Pancreas (tissue), 10 donors: ENCODE measurements around the gene MALRD1. TPM values are rescaled to one million over a fixed set of nuclear protein-coding genes. Genes with fewer than 3 reads are reported as not detected.

Source experiments
- ATAC-seq, 4 donors: fragments of 200-7000 bp; cut with Tn5 transposase; one replicate each; pipeline versions ENCODE4 v1.8.0 to v1.9.1; 2020; ENCODE audit warnings: mild to moderate bottlenecking in 4 of 4, moderate library complexity in 4 of 4
- DNase-seq, 6 donors: peaks; one replicate each; pipeline ENCODE4 v3.0.0-alpha.2; 2020
- FAIRE-seq: peaks from 2 replicates; lab custom pipeline; 2012; peaks lifted over from hg19 to GRCh38; lab: Jason Lieb, UNC
- H3K27ac ChIP-seq, 4 donors: fragments of 200-600 bp; sonication (generic); 1 replicate in 3 of 4; 2 replicates in 1 of 4; pipeline versions ENCODE4 v1.5.0 to v1.8.0; 2020
- H3K27me3 ChIP-seq, 4 donors: fragments of 200-600 bp; one replicate each; pipeline ENCODE4 v1.8.0; 2021
- H3K36me3 ChIP-seq, 3 donors: fragments of 200-600 bp; sonication (generic) in 1 of 3; one replicate each; pipeline versions ENCODE4 v1.5.0 to v1.8.0; 2020 to 2021
- H3K4me1 ChIP-seq, 3 donors: fragments of 200-600 bp; one replicate each; pipeline ENCODE4 v1.8.0; 2021
- H3K4me3 ChIP-seq, 4 donors: fragments of 200-600 bp; sonication (generic) in 2 of 4; one replicate each; pipeline versions ENCODE4 v1.5.0 to v1.8.0; 2020 to 2021
- H3K9me3 ChIP-seq, 4 donors: fragments of 200-600 bp; one replicate each; pipeline ENCODE4 v1.8.0; 2021
- CTCF ChIP-seq, 4 donors: fragments of 200-600 bp; sonication (generic) in 3 of 4; IDR thresholded peaks; one replicate each; pipeline versions ENCODE4 v1.5.0 to v1.8.0; 2021; ENCODE audit warnings: antibody characterized with exemption in 4 of 4
- WGBS, 2 donors: extraction: QIAGEN DNeasy Blood & Tissue Kit; methylation state at CpG; one replicate each; pipeline ENCODE4 v1.1.7; 2013; 5-methylcytosine and 5-hydroxymethylcytosine counted together
- intact Hi-C, 3 donors: fragments of 100-400 bp; cut with DNase I; formaldehyde crosslinking; loops; one replicate each; pipeline versions ENCODE4 v1.11.1 to v1.14.2; 2022
- polyA plus RNA-seq, 2 donors: library from polyadenylated mRNA; stranded (reverse); fragments of 200-250 nt; gene quantifications; one replicate each; pipeline ENCODE4 v1.2.3, GENCODE V29; 2013
- total RNA-seq, 6 donors: library from RNA; stranded (reverse); fragmentation: NEBNext Ultra II Directional in 4 of 6; extraction: Animal tissue kit (Norgen Biotek cat#: 25700) in 4 of 6; gene quantifications; one replicate each; pipeline versions ENCODE4 v1.2.1 to v1.2.4, GENCODE V29; 2021 to 2023
- donor health status: healthy with polysubstance abuse.
- donor health status: DM: no; HTN: no; CAD: no; lungs with moderate emphysema.
- donor health status: DM: no; HTN: no; CAD: no.
- donor health status: control.
- donor health status: control.
- donor health status: Bipolar disorder and iron deficiency.
- donor health status: DM: yes; HTN: yes; CAD: no.
- donor health status: DM: no; HTN: no; CAD: no.
- donor health status: DM: no; HTN: no; CAD: no.
- donor health status: DM: yes; HTN: yes; CAD: no.

The MALRD1 gene
- total and polyA plus RNA-seq, 8 donors, result 0.13 to 0.87 (median 0.31) TPM; not detected in 5

- no peaks in the 10 kb centered on the region for H3K4me1 ChIP-seq
- no peaks in the 10 kb centered on the region for H3K36me3 ChIP-seq
- H3K9me3 ChIP-seq, result no peaks in the 10 kb centered on the region
- TF ChIP-seq CTCF (IDR thresholded peaks at IDR 0.05), result no peak
- ATAC-seq, result no peak
- no peak overlapping the region for H3K27ac ChIP-seq
- 56 to 63% methylated on average over 3 of the region's 3 CpGs for WGBS, 2 donors
- H3K4me3 ChIP-seq, result no peak overlapping the region
- H3K27me3 ChIP-seq, result no peaks in the 10 kb centered on the region
- no peak for FAIRE-seq
- intact Hi-C loops, result no loop called here
- no peak for DNase-seq
Measured at GRCh38 chr10:19209319-19209718, 160.7 kb downstream of the MALRD1 start.

- Histone ChIP-seq H3K4me1 (no peaks in the 10 kb centered on the region), H3K36me3 (no peaks in the 10 kb centered on the region), H3K27ac (no peak overlapping the region), H3K27me3 (no peaks in the 10 kb centered on the region), H3K9me3 (no peaks in the 10 kb centered on the region), H3K4me3 (no peak overlapping the region)
- ATAC-seq (no peak), DNase-seq (no peak), FAIRE-seq (no peak)
- 25 to 30% methylated on average over 5 of the region's 5 CpGs for WGBS, 2 donors
- intact Hi-C loops, result no loop called here
- no peak for TF ChIP-seq CTCF (IDR thresholded peaks at IDR 0.05)
Measured at GRCh38 chr10:19212590-19212989, 164.0 kb downstream of the MALRD1 start.

- no peak for FAIRE-seq
- TF ChIP-seq CTCF (IDR thresholded peaks at IDR 0.05), result no peak
- WGBS, 2 donors, result 58 to 73% methylated on average over 3 of the region's 3 CpGs
Measured at GRCh38 chr10:19221216-19221615, 172.6 kb downstream of the MALRD1 start.

GRCh38 chr10:19226025-19226424 is 177.4 kb downstream of the MALRD1 start:
- no peak for DNase-seq
- intact Hi-C loops, result no loop called here
- H3K9me3 ChIP-seq, result no peaks in the 10 kb centered on the region
- 59 to 64% methylated on average over 2 of the region's 2 CpGs for WGBS, 2 donors
- TF ChIP-seq CTCF (IDR thresholded peaks at IDR 0.05), result no peak
- no peak overlapping the region for H3K27ac ChIP-seq
- H3K4me1 ChIP-seq, result no peaks in the 10 kb centered on the region
- H3K36me3 ChIP-seq, result no peaks in the 10 kb centered on the region
- no peak for FAIRE-seq
- ATAC-seq, result no peak
- H3K4me3 ChIP-seq, result no peak overlapping the region
- no peaks in the 10 kb centered on the region for H3K27me3 ChIP-seq

More at GRCh38 chr10:19221216-19221615, 172.6 kb downstream of the MALRD1 start:
- peaks cover 0 to 4% (median 0%) of the 10 kb centered on the region in 4 donors for H3K27me3 ChIP-seq
- no peaks in the 10 kb centered on the region for H3K36me3 ChIP-seq
- H3K9me3 ChIP-seq, result no peaks in the 10 kb centered on the region
- no peak for DNase-seq
- no peak overlapping the region for H3K27ac ChIP-seq
- ATAC-seq, result no peak
- H3K4me1 ChIP-seq, result no peaks in the 10 kb centered on the region
- H3K4me3 ChIP-seq, result no peak overlapping the region
- intact Hi-C loops, result no loop called here

- Histone ChIP-seq H3K4me3 (no peak overlapping the region), H3K4me1 (no peaks in the 10 kb centered on the region), H3K9me3 (no peaks in the 10 kb centered on the region), H3K27ac (no peak overlapping the region), H3K36me3 (no peaks in the 10 kb centered on the region), H3K27me3 (no peaks in the 10 kb centered on the region)
- TF ChIP-seq CTCF (IDR thresholded peaks at IDR 0.05), result no peak
- DNase-seq (no peak), ATAC-seq (no peak), FAIRE-seq (no peak)
- intact Hi-C loops, result no loop called here
- WGBS, 2 donors, result 52 to 54% methylated on average over 1 of the region's 1 CpG
Measured at GRCh38 chr10:19231034-19231433, 182.4 kb downstream of the MALRD1 start.
